WTC11 (cell line): Measurements from ENCODE around the gene LAPTM5.

Experiments
- CBFB ChIP-seq: sonication (generic); formaldehyde crosslinking; IDR thresholded peaks from 2 replicates; pipeline ENCODE4 v1.8.1; 2022; ENCODE audit warnings: mild to moderate bottlenecking, low read depth, missing genetic modification reagents
- CTCF ChIP-seq: fragments of 200-600 bp; IDR thresholded peaks from 2 replicates; pipeline ENCODE4 v1.8.0; 2022; ENCODE audit warnings: antibody characterized with exemption
- E2F4 ChIP-seq: sonication (generic); formaldehyde crosslinking; IDR thresholded peaks from 2 replicates; pipeline ENCODE4 v1.8.1; 2022; ENCODE audit warnings: low read depth, mild to moderate bottlenecking, moderate library complexity, missing genetic modification reagents, borderline replicate concordance
- FOXJ3 ChIP-seq: sonication (generic); formaldehyde crosslinking; IDR thresholded peaks from 2 replicates; pipeline ENCODE4 v1.9.0; 2021; ENCODE audit warnings: missing genetic modification reagents, mild to moderate bottlenecking, borderline replicate concordance
- ZNF396 ChIP-seq: fragments of 250-450 bp; sonication (Bioruptor Pico); IDR thresholded peaks from 2 replicates; pipeline ENCODE4 v1.8.0; 2021; ENCODE audit warnings: mild to moderate bottlenecking, moderate library complexity, borderline replicate concordance
- ZNF423 ChIP-seq: fragments of 250-450 bp; sonication (Bioruptor Pico); IDR thresholded peaks from 2 replicates; pipeline ENCODE4 v2.1.2; 2022; ENCODE audit warnings: mild to moderate bottlenecking, moderate library complexity
- TF ChIP-seq, protein P1 (sequence below): sonication (generic); formaldehyde crosslinking; IDR thresholded peaks from 2 replicates; pipeline ENCODE4 v1.8.0; 2022; ENCODE audit warnings: mild to moderate bottlenecking, missing genetic modification reagents
- TF ChIP-seq, protein P2 (sequence below): sonication (generic); formaldehyde crosslinking; IDR thresholded peaks from 2 replicates; pipeline ENCODE4 v1.8.1; 2023; ENCODE audit warnings: mild to moderate bottlenecking, missing genetic modification reagents, borderline replicate concordance

DNA sequence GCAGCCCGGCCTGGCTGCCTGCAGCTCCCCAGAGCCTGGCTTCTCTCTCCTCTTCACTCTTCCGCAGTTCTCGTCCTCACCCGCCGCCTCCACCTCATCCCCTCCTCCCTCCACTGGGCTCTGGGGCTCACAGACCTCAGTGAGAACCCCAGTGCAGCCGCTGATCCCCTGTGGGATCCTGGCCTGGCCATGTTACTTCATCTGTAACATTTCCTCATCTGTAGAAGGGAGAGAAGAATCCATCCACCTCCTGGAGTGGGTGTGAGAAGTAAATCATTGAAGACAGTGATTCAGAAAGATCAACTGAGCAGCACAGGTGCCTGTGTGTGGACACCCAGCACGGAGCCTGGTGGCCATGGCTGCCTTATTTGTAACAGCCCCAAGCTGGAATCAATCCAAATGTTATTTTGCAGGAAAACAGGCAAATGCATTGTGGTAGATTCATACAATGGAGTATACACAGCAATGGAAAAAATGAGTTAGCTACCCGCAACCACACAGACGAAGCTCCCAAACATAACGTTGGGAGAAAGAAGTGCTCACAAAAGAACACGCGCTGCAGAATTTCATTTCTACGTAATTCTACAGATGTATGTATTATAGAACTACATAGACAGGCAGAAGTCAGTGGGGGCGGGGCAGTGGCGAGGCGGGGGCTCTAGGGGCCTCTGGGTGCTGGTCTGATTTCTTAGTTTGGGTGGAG is 8.7 kb downstream of the LAPTM5 start:
- TF ChIP-seq CBFB (CRISPR knock-in tag): no peak
- TF ChIP-seq FOXJ3 (CRISPR knock-in tag): no peak
- TF ChIP-seq, protein P1, sequence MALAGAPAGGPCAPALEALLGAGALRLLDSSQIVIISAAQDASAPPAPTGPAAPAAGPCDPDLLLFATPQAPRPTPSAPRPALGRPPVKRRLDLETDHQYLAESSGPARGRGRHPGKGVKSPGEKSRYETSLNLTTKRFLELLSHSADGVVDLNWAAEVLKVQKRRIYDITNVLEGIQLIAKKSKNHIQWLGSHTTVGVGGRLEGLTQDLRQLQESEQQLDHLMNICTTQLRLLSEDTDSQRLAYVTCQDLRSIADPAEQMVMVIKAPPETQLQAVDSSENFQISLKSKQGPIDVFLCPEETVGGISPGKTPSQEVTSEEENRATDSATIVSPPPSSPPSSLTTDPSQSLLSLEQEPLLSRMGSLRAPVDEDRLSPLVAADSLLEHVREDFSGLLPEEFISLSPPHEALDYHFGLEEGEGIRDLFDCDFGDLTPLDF (CRISPR knock-in tag): no peak
- TF ChIP-seq ZNF423 (CRISPR knock-in tag): no peak
- no peak for TF ChIP-seq ZNF396 (CRISPR knock-in tag)
- TF ChIP-seq, protein P2, sequence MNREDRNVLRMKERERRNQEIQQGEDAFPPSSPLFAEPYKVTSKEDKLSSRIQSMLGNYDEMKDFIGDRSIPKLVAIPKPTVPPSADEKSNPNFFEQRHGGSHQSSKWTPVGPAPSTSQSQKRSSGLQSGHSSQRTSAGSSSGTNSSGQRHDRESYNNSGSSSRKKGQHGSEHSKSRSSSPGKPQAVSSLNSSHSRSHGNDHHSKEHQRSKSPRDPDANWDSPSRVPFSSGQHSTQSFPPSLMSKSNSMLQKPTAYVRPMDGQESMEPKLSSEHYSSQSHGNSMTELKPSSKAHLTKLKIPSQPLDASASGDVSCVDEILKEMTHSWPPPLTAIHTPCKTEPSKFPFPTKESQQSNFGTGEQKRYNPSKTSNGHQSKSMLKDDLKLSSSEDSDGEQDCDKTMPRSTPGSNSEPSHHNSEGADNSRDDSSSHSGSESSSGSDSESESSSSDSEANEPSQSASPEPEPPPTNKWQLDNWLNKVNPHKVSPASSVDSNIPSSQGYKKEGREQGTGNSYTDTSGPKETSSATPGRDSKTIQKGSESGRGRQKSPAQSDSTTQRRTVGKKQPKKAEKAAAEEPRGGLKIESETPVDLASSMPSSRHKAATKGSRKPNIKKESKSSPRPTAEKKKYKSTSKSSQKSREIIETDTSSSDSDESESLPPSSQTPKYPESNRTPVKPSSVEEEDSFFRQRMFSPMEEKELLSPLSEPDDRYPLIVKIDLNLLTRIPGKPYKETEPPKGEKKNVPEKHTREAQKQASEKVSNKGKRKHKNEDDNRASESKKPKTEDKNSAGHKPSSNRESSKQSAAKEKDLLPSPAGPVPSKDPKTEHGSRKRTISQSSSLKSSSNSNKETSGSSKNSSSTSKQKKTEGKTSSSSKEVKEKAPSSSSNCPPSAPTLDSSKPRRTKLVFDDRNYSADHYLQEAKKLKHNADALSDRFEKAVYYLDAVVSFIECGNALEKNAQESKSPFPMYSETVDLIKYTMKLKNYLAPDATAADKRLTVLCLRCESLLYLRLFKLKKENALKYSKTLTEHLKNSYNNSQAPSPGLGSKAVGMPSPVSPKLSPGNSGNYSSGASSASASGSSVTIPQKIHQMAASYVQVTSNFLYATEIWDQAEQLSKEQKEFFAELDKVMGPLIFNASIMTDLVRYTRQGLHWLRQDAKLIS (CRISPR knock-in tag): no peak
- TF ChIP-seq CTCF: no peak
- TF ChIP-seq E2F4 (CRISPR knock-in tag): no peak
